HepG2 (cell line): ENCODE results near the gene TEX48. TPM values are rescaled to one million over a fixed set of nuclear protein-coding genes. Genes with fewer than 3 reads are reported as not detected.

Experiments
- CBX1 ChIP-seq: IDR thresholded peaks from one replicate; pipeline ENCODE4 v1.6.1; 2016; ENCODE audit warnings: antibody characterized with exemption, low read depth
- HDAC1 ChIP-seq: sonication (generic); formaldehyde crosslinking; IDR thresholded peaks from 2 replicates; pipeline ENCODE4 v1.5.1; 2020; ENCODE audit warnings: mild to moderate bottlenecking, missing genetic modification reagents
- HOXA3 ChIP-seq: sonication (generic); formaldehyde crosslinking; IDR thresholded peaks from 2 replicates; pipeline ENCODE4 v1.5.0; 2020; ENCODE audit warnings: missing genetic modification reagents
- KLF9 ChIP-seq: IDR thresholded peaks from 2 replicates; pipeline ENCODE4 v1.6.1; 2016; ENCODE audit warnings: low read depth
- MEIS1 ChIP-seq: sonication (generic); formaldehyde crosslinking; IDR thresholded peaks from 2 replicates; pipeline ENCODE4 v1.9.0; 2021; ENCODE audit warnings: mild to moderate bottlenecking, missing genetic modification reagents, moderate library complexity, borderline replicate concordance
- MTA1 ChIP-seq: sonication (generic); formaldehyde crosslinking; IDR thresholded peaks from 2 replicates; pipeline ENCODE4 v1.4.0; 2020; ENCODE audit warnings: missing genetic modification reagents, mild to moderate bottlenecking, borderline replicate concordance
- SP140L ChIP-seq: sonication (generic); formaldehyde crosslinking; IDR thresholded peaks from 2 replicates; pipeline ENCODE4 v1.4.0; 2020; ENCODE audit warnings: missing genetic modification reagents, borderline replicate concordance
- XBP1 ChIP-seq: sonication (generic); formaldehyde crosslinking; IDR thresholded peaks from 2 replicates; pipeline ENCODE4 v1.5.0; 2020; ENCODE audit warnings: missing genetic modification reagents
- ZNF101 ChIP-seq: sonication (generic); formaldehyde crosslinking; IDR thresholded peaks from 2 replicates; pipeline ENCODE4 v1.4.0; 2020; ENCODE audit warnings: mild to moderate bottlenecking, low read depth, missing genetic modification reagents, borderline replicate concordance
- ZNF274 ChIP-seq: sonication (generic); formaldehyde crosslinking; IDR thresholded peaks from 2 replicates; pipeline ENCODE4 v1.5.1; 2020; ENCODE audit warnings: mild to moderate bottlenecking, missing genetic modification reagents
- ZNF343 ChIP-seq: sonication (generic); formaldehyde crosslinking; IDR thresholded peaks from 2 replicates; pipeline ENCODE4 v1.4.0; 2020; ENCODE audit warnings: mild to moderate bottlenecking, missing genetic modification reagents
- ZSCAN31 ChIP-seq: sonication (generic); formaldehyde crosslinking; IDR thresholded peaks from 2 replicates; pipeline ENCODE4 v1.5.0; 2020; ENCODE audit warnings: low read depth, mild to moderate bottlenecking, missing genetic modification reagents
- polyA plus RNA-seq, 8 experiments: library from polyadenylated mRNA; depleted of rRNA in 3 of 8; stranded (reverse) in 7 of 8; unstranded in 1 of 8; fragments of >200 nt; fragmentation: Illumina TruSeq in 4 of 8; extraction: Trizol in 4 of 8; gene quantifications; 2 replicates each; pipeline versions ENCODE4 v1.2.1 to v1.2.3, GENCODE V29; 2011 to 2016; ENCODE audit warnings: low read depth in 4 of 8, missing spikeins in 1 of 8, mixed read lengths in 1 of 8; ENCODE audit not compliant: insufficient read depth in 1 of 8
- total RNA-seq, 5 experiments: library from RNA; depleted of rRNA; stranded (reverse); fragments of >200 nt; fragmentation: Illumina TruSeq; extraction: Trizol; gene quantifications; 2 replicates each; pipeline ENCODE4 v1.2.3, GENCODE V29; 2016; ENCODE audit warnings: low read depth in 1 of 5
- TF ChIP-seq, protein P1 (sequence below): sonication (generic); formaldehyde crosslinking; IDR thresholded peaks from 2 replicates; pipeline ENCODE4 v1.5.1; 2020; ENCODE audit warnings: mild to moderate bottlenecking, moderate library complexity, missing genetic modification reagents
- TF ChIP-seq, protein P2 (sequence below): sonication (generic); formaldehyde crosslinking; IDR thresholded peaks from 2 replicates; pipeline ENCODE4 v1.5.0; 2020; ENCODE audit warnings: missing genetic modification reagents
- TF ChIP-seq, protein P3 (sequence below): sonication (generic); formaldehyde crosslinking; IDR thresholded peaks from 2 replicates; pipeline ENCODE4 v1.4.0; 2020; ENCODE audit warnings: missing genetic modification reagents
- TF ChIP-seq, protein P4 (sequence below): sonication (generic); formaldehyde crosslinking; IDR thresholded peaks from 2 replicates; pipeline ENCODE4 v1.4.0; 2020; ENCODE audit warnings: missing genetic modification reagents, mild to moderate bottlenecking, borderline replicate concordance
- TF ChIP-seq, protein P5 (sequence below), 2 experiments: sonication (generic) in 1 of 2; formaldehyde crosslinking in 1 of 2; IDR thresholded peaks; 2 replicates each; pipeline versions ENCODE4 v1.4.0 to v1.6.1; 2016 to 2020; ENCODE audit warnings: borderline replicate concordance in 1 of 2, low read depth in 1 of 2, mild to moderate bottlenecking in 1 of 2, missing genetic modification reagents in 1 of 2

Gene TEX48
- total and polyA plus RNA-seq, 2 of the 13 experiments (the other 11 are each of a cell fraction or from before 2014, with no cell fraction given): not detected

DNA sequence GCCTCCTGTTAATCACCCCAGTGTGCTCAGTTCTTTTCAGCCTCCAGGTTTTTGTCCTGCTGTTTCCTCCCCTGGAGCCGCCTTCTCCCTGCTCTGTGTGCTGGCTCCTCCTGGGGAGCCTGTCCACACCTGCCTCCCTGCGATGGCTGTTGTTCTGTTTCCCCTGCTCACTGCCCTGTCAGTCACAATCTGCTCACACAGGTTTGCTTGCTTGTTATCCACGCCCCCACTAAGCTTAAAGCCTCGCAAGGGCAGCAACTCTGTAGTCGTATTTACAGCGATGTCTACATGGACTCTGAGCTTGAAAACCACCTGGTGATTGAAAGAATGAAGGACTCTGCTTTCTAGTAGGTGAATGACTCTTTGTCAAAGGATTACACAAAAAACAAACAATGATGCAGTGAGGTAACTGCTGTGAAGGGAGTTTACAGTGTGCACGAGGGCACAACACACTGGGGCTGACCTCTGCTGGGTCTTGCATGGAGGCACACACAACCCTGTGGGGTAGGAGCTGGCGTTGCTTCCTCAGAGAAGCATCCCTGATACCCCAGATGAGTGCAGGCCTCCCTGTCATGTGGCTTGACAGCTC lies 39.6 kb upstream of the TEX48 start (continued):
- TF ChIP-seq, protein P1, sequence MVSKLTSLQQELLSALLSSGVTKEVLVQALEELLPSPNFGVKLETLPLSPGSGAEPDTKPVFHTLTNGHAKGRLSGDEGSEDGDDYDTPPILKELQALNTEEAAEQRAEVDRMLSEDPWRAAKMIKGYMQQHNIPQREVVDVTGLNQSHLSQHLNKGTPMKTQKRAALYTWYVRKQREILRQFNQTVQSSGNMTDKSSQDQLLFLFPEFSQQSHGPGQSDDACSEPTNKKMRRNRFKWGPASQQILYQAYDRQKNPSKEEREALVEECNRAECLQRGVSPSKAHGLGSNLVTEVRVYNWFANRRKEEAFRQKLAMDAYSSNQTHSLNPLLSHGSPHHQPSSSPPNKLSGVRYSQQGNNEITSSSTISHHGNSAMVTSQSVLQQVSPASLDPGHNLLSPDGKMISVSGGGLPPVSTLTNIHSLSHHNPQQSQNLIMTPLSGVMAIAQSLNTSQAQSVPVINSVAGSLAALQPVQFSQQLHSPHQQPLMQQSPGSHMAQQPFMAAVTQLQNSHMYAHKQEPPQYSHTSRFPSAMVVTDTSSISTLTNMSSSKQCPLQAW (CRISPR knock-in tag): peak; percentile 97
- TF ChIP-seq ZNF343: peak; percentile 98
- peak; percentile 55; the same call in 1 of the 2 replicates for TF ChIP-seq XBP1
- TF ChIP-seq CBX1: no peak
- no peak for TF ChIP-seq ZNF274 (CRISPR knock-in tag)
- peak; percentile 89 for TF ChIP-seq SP140L (CRISPR knock-in tag)
- TF ChIP-seq, protein P2, sequence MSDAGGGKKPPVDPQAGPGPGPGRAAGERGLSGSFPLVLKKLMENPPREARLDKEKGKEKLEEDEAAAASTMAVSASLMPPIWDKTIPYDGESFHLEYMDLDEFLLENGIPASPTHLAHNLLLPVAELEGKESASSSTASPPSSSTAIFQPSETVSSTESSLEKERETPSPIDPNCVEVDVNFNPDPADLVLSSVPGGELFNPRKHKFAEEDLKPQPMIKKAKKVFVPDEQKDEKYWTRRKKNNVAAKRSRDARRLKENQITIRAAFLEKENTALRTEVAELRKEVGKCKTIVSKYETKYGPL (CRISPR knock-in tag): 0 out of 2 replicates have a peak, but pooled peaks have one; percentile 51
- TF ChIP-seq ZSCAN31 (CRISPR knock-in tag): no peak; the same call in none of the 2 replicates
- TF ChIP-seq, protein P3, sequence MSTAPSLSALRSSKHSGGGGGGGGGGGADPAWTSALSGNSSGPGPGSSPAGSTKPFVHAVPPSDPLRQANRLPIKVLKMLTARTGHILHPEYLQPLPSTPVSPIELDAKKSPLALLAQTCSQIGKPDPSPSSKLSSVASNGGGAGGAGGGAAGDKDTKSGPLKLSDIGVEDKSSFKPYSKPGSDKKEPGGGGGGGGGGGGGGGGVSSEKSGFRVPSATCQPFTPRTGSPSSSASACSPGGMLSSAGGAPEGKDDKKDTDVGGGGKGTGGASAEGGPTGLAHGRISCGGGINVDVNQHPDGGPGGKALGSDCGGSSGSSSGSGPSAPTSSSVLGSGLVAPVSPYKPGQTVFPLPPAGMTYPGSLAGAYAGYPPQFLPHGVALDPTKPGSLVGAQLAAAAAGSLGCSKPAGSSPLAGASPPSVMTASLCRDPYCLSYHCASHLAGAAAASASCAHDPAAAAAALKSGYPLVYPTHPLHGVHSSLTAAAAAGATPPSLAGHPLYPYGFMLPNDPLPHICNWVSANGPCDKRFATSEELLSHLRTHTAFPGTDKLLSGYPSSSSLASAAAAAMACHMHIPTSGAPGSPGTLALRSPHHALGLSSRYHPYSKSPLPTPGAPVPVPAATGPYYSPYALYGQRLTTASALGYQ: peak; percentile 93
- TF ChIP-seq ZNF101: peak; percentile 52; the same call in 1 of the 2 replicates
- TF ChIP-seq KLF9: peak; percentile 77; the same call in 1 of the 2 replicates
- TF ChIP-seq, protein P4, sequence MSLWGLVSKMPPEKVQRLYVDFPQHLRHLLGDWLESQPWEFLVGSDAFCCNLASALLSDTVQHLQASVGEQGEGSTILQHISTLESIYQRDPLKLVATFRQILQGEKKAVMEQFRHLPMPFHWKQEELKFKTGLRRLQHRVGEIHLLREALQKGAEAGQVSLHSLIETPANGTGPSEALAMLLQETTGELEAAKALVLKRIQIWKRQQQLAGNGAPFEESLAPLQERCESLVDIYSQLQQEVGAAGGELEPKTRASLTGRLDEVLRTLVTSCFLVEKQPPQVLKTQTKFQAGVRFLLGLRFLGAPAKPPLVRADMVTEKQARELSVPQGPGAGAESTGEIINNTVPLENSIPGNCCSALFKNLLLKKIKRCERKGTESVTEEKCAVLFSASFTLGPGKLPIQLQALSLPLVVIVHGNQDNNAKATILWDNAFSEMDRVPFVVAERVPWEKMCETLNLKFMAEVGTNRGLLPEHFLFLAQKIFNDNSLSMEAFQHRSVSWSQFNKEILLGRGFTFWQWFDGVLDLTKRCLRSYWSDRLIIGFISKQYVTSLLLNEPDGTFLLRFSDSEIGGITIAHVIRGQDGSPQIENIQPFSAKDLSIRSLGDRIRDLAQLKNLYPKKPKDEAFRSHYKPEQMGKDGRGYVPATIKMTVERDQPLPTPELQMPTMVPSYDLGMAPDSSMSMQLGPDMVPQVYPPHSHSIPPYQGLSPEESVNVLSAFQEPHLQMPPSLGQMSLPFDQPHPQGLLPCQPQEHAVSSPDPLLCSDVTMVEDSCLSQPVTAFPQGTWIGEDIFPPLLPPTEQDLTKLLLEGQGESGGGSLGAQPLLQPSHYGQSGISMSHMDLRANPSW (CRISPR knock-in tag): peak; percentile 80
- peak; percentile 97 for TF ChIP-seq HDAC1 (CRISPR knock-in tag)
- TF ChIP-seq HOXA3: peak; percentile 90
- TF ChIP-seq, protein P5, sequence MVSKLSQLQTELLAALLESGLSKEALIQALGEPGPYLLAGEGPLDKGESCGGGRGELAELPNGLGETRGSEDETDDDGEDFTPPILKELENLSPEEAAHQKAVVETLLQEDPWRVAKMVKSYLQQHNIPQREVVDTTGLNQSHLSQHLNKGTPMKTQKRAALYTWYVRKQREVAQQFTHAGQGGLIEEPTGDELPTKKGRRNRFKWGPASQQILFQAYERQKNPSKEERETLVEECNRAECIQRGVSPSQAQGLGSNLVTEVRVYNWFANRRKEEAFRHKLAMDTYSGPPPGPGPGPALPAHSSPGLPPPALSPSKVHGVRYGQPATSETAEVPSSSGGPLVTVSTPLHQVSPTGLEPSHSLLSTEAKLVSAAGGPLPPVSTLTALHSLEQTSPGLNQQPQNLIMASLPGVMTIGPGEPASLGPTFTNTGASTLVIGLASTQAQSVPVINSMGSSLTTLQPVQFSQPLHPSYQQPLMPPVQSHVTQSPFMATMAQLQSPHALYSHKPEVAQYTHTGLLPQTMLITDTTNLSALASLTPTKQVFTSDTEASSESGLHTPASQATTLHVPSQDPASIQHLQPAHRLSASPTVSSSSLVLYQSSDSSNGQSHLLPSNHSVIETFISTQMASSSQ (IDR thresholded peaks at IDR 0.05; ENCODE audit: low read depth): no peak; the same call in 1 of the 2 replicates
- TF ChIP-seq, protein P5 (CRISPR knock-in tag; IDR thresholded peaks at IDR 0.05; ENCODE audit: borderline replicate concordance): peak; percentile 92; the same call in 1 of the 2 replicates
- peak; percentile 98 for TF ChIP-seq MEIS1 (CRISPR knock-in tag)
- TF ChIP-seq MTA1 (CRISPR knock-in tag): peak; percentile 91
